ENCODE data around the gene TRIP6. TPM values are rescaled to one million over a fixed set of nuclear protein-coding genes. Genes with fewer than 3 reads are reported as not detected.

TRIP6 gene
- total RNA-seq, 1 donor from 2014 or later: 78.9 TPM

- peak overlapping the region; percentile 47 for H3K4me3 Mint-ChIP-seq
- no peaks in the 10 kb centered on the region for H3K9me3 Mint-ChIP-seq
- TF ChIP-seq, protein P1, sequence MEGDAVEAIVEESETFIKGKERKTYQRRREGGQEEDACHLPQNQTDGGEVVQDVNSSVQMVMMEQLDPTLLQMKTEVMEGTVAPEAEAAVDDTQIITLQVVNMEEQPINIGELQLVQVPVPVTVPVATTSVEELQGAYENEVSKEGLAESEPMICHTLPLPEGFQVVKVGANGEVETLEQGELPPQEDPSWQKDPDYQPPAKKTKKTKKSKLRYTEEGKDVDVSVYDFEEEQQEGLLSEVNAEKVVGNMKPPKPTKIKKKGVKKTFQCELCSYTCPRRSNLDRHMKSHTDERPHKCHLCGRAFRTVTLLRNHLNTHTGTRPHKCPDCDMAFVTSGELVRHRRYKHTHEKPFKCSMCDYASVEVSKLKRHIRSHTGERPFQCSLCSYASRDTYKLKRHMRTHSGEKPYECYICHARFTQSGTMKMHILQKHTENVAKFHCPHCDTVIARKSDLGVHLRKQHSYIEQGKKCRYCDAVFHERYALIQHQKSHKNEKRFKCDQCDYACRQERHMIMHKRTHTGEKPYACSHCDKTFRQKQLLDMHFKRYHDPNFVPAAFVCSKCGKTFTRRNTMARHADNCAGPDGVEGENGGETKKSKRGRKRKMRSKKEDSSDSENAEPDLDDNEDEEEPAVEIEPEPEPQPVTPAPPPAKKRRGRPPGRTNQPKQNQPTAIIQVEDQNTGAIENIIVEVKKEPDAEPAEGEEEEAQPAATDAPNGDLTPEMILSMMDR (conservative IDR thresholded peaks at IDR 0.05): no peak
- peaks cover 42% of the 10 kb centered on the region for H3K4me1 Mint-ChIP-seq (ENCODE audit: unreplicated experiment)
- H3K36me3 Mint-ChIP-seq: peaks cover 40% of the 10 kb centered on the region
- H3K27ac Mint-ChIP-seq: peak overlapping the region; percentile 14
- no peak for DNase-seq (ENCODE audit: extremely low spot score, unreplicated experiment)
- no peaks in the 10 kb centered on the region for H3K27me3 Mint-ChIP-seq
Measured at GRCh38 chr7:100878013-100878412, 10.8 kb downstream of the TRIP6 start.

DNA sequence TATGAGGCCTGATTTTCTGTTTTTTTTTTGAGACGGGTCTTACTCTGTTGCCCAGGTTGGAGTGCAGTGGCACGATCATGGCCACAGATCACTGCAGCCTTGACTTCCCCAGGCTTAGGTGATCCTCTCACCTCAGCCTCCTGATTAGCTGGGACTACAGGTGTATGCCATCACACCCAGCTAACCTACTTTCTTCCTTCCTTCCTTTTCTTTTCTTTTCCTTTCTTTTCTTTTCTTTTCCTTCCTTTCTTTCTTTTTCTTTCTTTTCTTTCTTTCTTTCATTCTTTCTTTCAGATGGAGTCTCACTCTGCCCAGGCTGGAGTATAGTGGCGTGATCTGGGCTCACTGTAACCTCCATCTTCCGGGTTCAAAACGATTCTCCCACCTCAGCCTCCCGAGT is 11.5 kb downstream of the TRIP6 start:
- no peak for DNase-seq (ENCODE audit: extremely low spot score, unreplicated experiment)
- H3K4me1 Mint-ChIP-seq (ENCODE audit: unreplicated experiment): peaks cover 42% of the 10 kb centered on the region
- H3K27ac Mint-ChIP-seq: peak overlapping the region; percentile 52
- H3K9me3 Mint-ChIP-seq: no peaks in the 10 kb centered on the region
- H3K4me3 Mint-ChIP-seq: peak overlapping the region; percentile 47
- H3K36me3 Mint-ChIP-seq: peaks cover 38% of the 10 kb centered on the region
- no peaks in the 10 kb centered on the region for H3K27me3 Mint-ChIP-seq
- TF ChIP-seq, protein P1 (conservative IDR thresholded peaks at IDR 0.05): no peak

GRCh38 chr7:100879685-100880261 is 12.6 kb downstream of the TRIP6 start:
- Mint-ChIP-seq H3K27me3 (no peaks in the 10 kb centered on the region), H3K4me3 (peak overlapping the region; percentile 1), H3K4me1 (ENCODE audit: unreplicated experiment) (peaks cover 37% of the 10 kb centered on the region), H3K27ac (peak overlapping the region; percentile 52), H3K36me3 (peaks cover 41% of the 10 kb centered on the region), H3K9me3 (no peaks in the 10 kb centered on the region)
- TF ChIP-seq, protein P1 (conservative IDR thresholded peaks at IDR 0.05): no peak
- DNase-seq (ENCODE audit: extremely low spot score, unreplicated experiment): no peak

DNA sequence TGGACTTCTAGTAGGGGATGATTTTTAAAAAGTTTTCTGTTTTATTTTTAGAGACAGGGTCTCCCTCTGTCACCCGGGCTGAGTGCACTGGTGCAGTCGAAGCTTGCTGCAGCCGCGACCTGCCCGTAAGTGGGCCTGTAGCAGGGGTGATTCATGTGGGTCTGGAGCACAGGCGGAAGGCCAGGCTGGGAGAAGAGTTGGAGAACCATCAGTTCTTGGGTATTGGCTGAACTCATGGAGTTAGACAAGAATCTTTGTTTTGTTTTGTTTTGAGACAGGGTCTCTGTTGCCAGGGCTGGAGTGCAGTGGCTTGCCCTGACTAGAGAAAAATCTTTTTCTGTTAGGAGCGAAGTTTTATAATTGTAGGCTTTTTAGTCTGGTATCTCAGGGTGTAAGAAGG is 13.5 kb downstream of the TRIP6 start:
- no peaks in the 10 kb centered on the region for H3K9me3 Mint-ChIP-seq
- no peak for DNase-seq (ENCODE audit: extremely low spot score, unreplicated experiment)
- no peaks in the 10 kb centered on the region for H3K27me3 Mint-ChIP-seq
- TF ChIP-seq, protein P1 (conservative IDR thresholded peaks at IDR 0.05): no peak
- peak overlapping the region; percentile 56 for H3K27ac Mint-ChIP-seq
- no peak overlapping the region for H3K4me3 Mint-ChIP-seq
- peaks cover 36% of the 10 kb centered on the region for H3K4me1 Mint-ChIP-seq (ENCODE audit: unreplicated experiment)
- peaks cover 41% of the 10 kb centered on the region for H3K36me3 Mint-ChIP-seq

DNA sequence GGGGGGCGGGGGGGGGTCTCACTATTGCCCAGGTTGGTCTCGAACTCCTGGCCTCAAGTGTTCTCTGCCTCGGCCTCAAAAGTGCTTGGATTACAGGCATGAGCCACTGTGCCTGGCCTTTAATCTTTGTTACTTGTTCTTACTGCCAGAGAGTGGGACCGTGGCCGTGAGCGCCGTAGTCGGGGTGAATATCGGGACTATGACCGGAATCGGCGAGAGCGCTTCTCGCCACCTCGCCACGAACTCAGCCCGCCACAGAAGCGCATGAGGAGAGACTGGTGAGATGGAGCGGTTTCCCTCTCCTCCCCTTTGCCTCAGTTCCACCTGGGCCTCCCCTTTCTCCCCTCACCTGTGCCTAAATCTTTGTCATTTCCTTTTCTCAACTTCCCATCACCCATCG is 13.9 kb downstream of the TRIP6 start:
- H3K27ac Mint-ChIP-seq: no peak overlapping the region
- H3K4me1 Mint-ChIP-seq (ENCODE audit: unreplicated experiment): peaks cover 37% of the 10 kb centered on the region
- no peak for DNase-seq (ENCODE audit: extremely low spot score, unreplicated experiment)
- peaks cover 44% of the 10 kb centered on the region for H3K36me3 Mint-ChIP-seq
- H3K27me3 Mint-ChIP-seq: no peaks in the 10 kb centered on the region
- no peaks in the 10 kb centered on the region for H3K9me3 Mint-ChIP-seq
- TF ChIP-seq, protein P1 (conservative IDR thresholded peaks at IDR 0.05): no peak
- H3K4me3 Mint-ChIP-seq: no peak overlapping the region

All from type B pancreatic cell (in vitro differentiated cells).